Activated gamma-delta T cell treated with Interleukin-2 at 50 U/mL for 16 hours (primary cell): ENCODE results near the gene FOXRED1.

ENCODE experiments used
- DNase-seq: peaks from one replicate; pipeline ENCODE4 v3.0.0-alpha.2; 2020

Gene FOXRED1

GRCh38 chr11:126312961-126313360, 44.0 kb downstream of the FOXRED1 start:
- no peak for DNase-seq

GRCh38 chr11:126313826-126314225, 44.9 kb downstream of the FOXRED1 start:
- DNase-seq = no peak

- DNase-seq = no peak
Observed at GRCh38 chr11:126317432-126317755, 48.4 kb downstream of the FOXRED1 start.

GRCh38 chr11:126317756-126318573, 49.0 kb downstream of the FOXRED1 start:
- DNase-seq = no peak

GRCh38 chr11:126318574-126319373, 49.8 kb downstream of the FOXRED1 start:
- DNase-seq = no peak

GRCh38 chr11:126319374-126319740, 50.4 kb downstream of the FOXRED1 start:
- DNase-seq = no peak

- DNase-seq = no peak
Observed at GRCh38 chr11:126322996-126323395, 54.0 kb downstream of the FOXRED1 start.

- DNase-seq = no peak
Observed at GRCh38 chr11:126327281-126328000, 58.5 kb downstream of the FOXRED1 start.
